ENCODE results near the gene MALAT1. TPM values are rescaled to one million over a fixed set of nuclear protein-coding genes. Genes with fewer than 3 reads are reported as not detected.

MALAT1 gene
- 911 and 984 TPM in 2 replicates for total RNA-seq (2021; fragmentation: NEBNext Ultra II Directional; extraction: Animal tissue kit (Norgen Biotek cat#: 25700))
- 115 and 138 TPM in 2 replicates for polyA plus RNA-seq (2011; rRNA removed)
- 212 TPM for polyA plus RNA-seq (2011; cell fraction: cytosol; rRNA removed)
- polyA plus RNA-seq (2011; cell fraction: nucleus; rRNA removed), result 619 TPM
- 175 to 282 TPM (median 222 TPM) in 4 replicates for polyA plus RNA-seq (2012, experiment 1 of 2)
- polyA plus RNA-seq (2012, experiment 2 of 2), result 15.8 TPM
- polyA plus RNA-seq (2013, experiment 1 of 2), result 300 TPM
- polyA plus RNA-seq (2013, experiment 2 of 2), result 230 TPM
- polyA minus RNA-seq (2011; rRNA and poly(A)+ RNA removed), result 1,379 and 1,792 TPM in 2 replicates
- 1,548 TPM for polyA minus RNA-seq (2011; cell fraction: cytosol; rRNA and poly(A)+ RNA removed)
- polyA minus RNA-seq (2011; cell fraction: nucleus; rRNA and poly(A)+ RNA removed), result 4,417 TPM
- long read RNA-seq, experiment 1, full-length matches to known transcripts, result 7 of 7 reads
- long read RNA-seq, experiment 1, partial matches to known transcripts, result 0 of 7 reads
- long read RNA-seq, experiment 1, other reads (novel, unspliced or antisense), result 0 of 7 reads
- long read RNA-seq, experiment 2, full-length matches to known transcripts, result 988 of 989 reads
- long read RNA-seq, experiment 2, partial matches to known transcripts, result 0 of 989 reads
- long read RNA-seq, experiment 2, other reads (novel, unspliced or antisense), result 1 of 989 reads

GRCh38 chr11:65498977-65499712 is at the start of gene MALAT1:
Gene MALAT1, plus strand, starts transcription at chr11:65499045.
- Histone ChIP-seq H4K5ac (ENCODE audit: insufficient read length, low read depth, low read length) (peak within 1 kb of the TSS; percentile 96), H3K4me3 (ENCODE audit: extremely low read depth in 1 of 4, insufficient read depth in 2 of 4, low read depth in 3 of 4, low read length in 4 of 4) (peak within 1 kb of the TSS; percentile 93 to 100 (median 98)), H3K4ac (replicated peaks; ENCODE audit: insufficient read length, low read depth, low read length) (peak within 1 kb of the TSS; percentile 97), H3K27ac (ENCODE audit: low read depth, low read length) (peak within 1 kb of the TSS; percentile 99), H2BK20ac (ENCODE audit: low read length) (peak within 1 kb of the TSS; percentile 23; the same call in 1 of the 2 replicates), H4K91ac (replicated peaks; ENCODE audit: insufficient read length, low read length) (peak within 1 kb of the TSS; percentile 100), H3K4me1 (replicated peaks in 1 of 4; ENCODE audit: control insufficient read depth in 3 of 4, insufficient read depth in 4 of 4, low read length in 3 of 4) (peaks cover 5 to 12% (median 6%) of the 10 kb centered on the region in 4 experiments; a peak in 6 of 7 replicates), H3K9me3 (ENCODE audit: insufficient read depth in 2 of 2, low read depth in 1 of 2, low read length in 1 of 2) (no peaks in the 10 kb centered on the region), H3K9ac (replicated peaks in 1 of 4; ENCODE audit: extremely low read depth in 1 of 4, low read depth in 3 of 4, low read length in 3 of 4) (peak within 1 kb of the TSS; percentile 95 to 99 (median 96)), H3K23me2 (ENCODE audit: low read depth, low read length) (peaks cover 15% of the 10 kb centered on the region), H2BK12ac (ENCODE audit: low read depth, low read length) (peak within 1 kb of the TSS; percentile 98; the same call in 1 of the 2 replicates), H3K79me1 (ENCODE audit: low read depth, low read length) (no peaks in the 10 kb centered on the region), H3K18ac (ENCODE audit: extremely low read depth, low read length) (peak within 1 kb of the TSS; percentile 91), H3K4me2 (ENCODE audit: insufficient read depth in 1 of 2, low read depth in 2 of 2, low read length in 2 of 2) (peak within 1 kb of the TSS; percentile 90 to 98), H2BK5ac (ENCODE audit: low read depth, low read length) (peak within 1 kb of the TSS; percentile 99), H3K79me2 (ENCODE audit: control insufficient read depth in 1 of 2, insufficient read depth in 2 of 2, low read length in 2 of 2) (peaks cover 38 to 72% of the 10 kb centered on the region in 2 experiments), H2BK120ac (replicated peaks; ENCODE audit: low read depth, low read length) (peak within 1 kb of the TSS; percentile 96), H4K8ac (ENCODE audit: extremely low read depth, insufficient read depth, low read length) (peak within 1 kb of the TSS; percentile 100; the same call in 1 of the 2 replicates), H3K36me3 (ENCODE audit: control insufficient read depth in 2 of 4, insufficient read depth in 4 of 4, low read length in 3 of 4) (peaks cover 21 to 43% (median 30%) of the 10 kb centered on the region in 4 experiments), H4K20me1 (replicated peaks in 1 of 2; ENCODE audit: control insufficient read depth in 1 of 2, insufficient read depth in 2 of 2, low read length in 2 of 2) (peaks cover 26 to 36% of the 10 kb centered on the region in 2 experiments), H2AK5ac (ENCODE audit: low read depth, low read length) (peak within 1 kb of the TSS; percentile 99), H3K27me3 (replicated peaks in 1 of 4; ENCODE audit: control insufficient read depth in 3 of 4, extremely low read depth in 1 of 4, insufficient read depth in 3 of 4, low read length in 3 of 4) (no peaks in the 10 kb centered on the region), H3K14ac (ENCODE audit: insufficient read length) (peak within 1 kb of the TSS; percentile 70), H3K23ac (ENCODE audit: insufficient read length) (no peak within 1 kb of the TSS), H2AFZ (ENCODE audit: low read length) (no peak within 1 kb of the TSS), H3K56ac (replicated peaks; ENCODE audit: insufficient read length, low read depth, low read length) (peak within 1 kb of the TSS; percentile 96), H2BK15ac (ENCODE audit: low read length) (peak within 1 kb of the TSS; percentile 83)
- CTCF ChIA-PET (ENCODE audit: partially characterized antibody), result interaction anchor here (1.3 to 29.0 kb wide), 8 partner anchors 8 to 83 kb away, joined by 3 to 809 read pairs (median 12); partner anchors contain the start of gene ZNRD2
- FAIRE-seq (no peak), DNase-seq (ENCODE audit: low read depth in 1 of 2, low spot score in 2 of 2) (peak in 1 of 2 experiments; percentile 99)
- WGBS, 2 experiments (ENCODE audit: extremely low coverage in 1 of 2, insufficient coverage in 1 of 2, insufficient read length in 1 of 2, insufficient replicate concordance in 2 of 2, low coverage in 1 of 2, low lambda C conversion rate in 2 of 2, missing lambda C conversion rate in 1 of 2), result 1 to 100% methylated on average over 2 to 24 of the region's 24 CpGs
- POLR2A ChIA-PET (ENCODE audit: partially characterized antibody), result interaction anchor here (0.7 to 29.8 kb wide), 46 partner anchors 4 to 382 kb away, joined by 3 to 1569 read pairs (median 6); partner anchors contain the start of genes DPF2, FAM89B, FRMD8 and KCNK7
- TF ChIP-seq FOSL1 (IDR thresholded peaks at IDR 0.05; ENCODE audit: insufficient read depth, low read depth, low read length) (peak; percentile 64; the same call in 1 of the 2 replicates), JUN (IDR thresholded peaks at IDR 0.05; ENCODE audit: low read depth, low read length) (no peak), CEBPB (IDR thresholded peaks at IDR 0.05; ENCODE audit: low read depth, low read length) (peak; percentile 62; the same call in 1 of the 2 replicates), CHD1 (IDR thresholded peaks at IDR 0.05; ENCODE audit: low read depth, low read length) (peak; percentile 88), CHD2 (IDR thresholded peaks at IDR 0.05; ENCODE audit: low read length) (peak; percentile 95), HDAC6 (IDR thresholded peaks at IDR 0.05; ENCODE audit: low read depth, low read length) (peak; percentile 24), USF2 (IDR thresholded peaks at IDR 0.05; ENCODE audit: low read length) (0 out of 2 replicates have a peak, but pooled peaks have one; percentile 11)
